Fibroblast of lung (primary cell): ENCODE data around the gene PAQR7. TPM values are rescaled to one million over a fixed set of nuclear protein-coding genes. Genes with fewer than 3 reads are reported as not detected.
A peak's percentile ranks its signal among the peaks of the same experiment; 100 is the strongest.

ENCODE experiments used
- DNase-seq, 2 donors: peaks; one replicate each; pipeline versions ENCODE4 v3.0.0 to v3.0.0-alpha.2; 2010; ENCODE audit warnings: low read depth in 2 of 2
- H2AFZ ChIP-seq: 2 replicates; pipeline ENCODE4 v1.5.1; 2012; ENCODE audit warnings: low read length, control low read depth, inconsistent platforms
- H3K27ac ChIP-seq: 2 replicates; pipeline ENCODE4 v1.5.1; 2011; ENCODE audit warnings: low read length, control low read depth; ENCODE audit not compliant: insufficient read depth
- H3K27me3 ChIP-seq: 2 replicates; pipeline ENCODE4 v1.5.1; 2011; ENCODE audit warnings: mild to moderate bottlenecking, low read length; ENCODE audit not compliant: control insufficient read depth, insufficient read depth
- H3K36me3 ChIP-seq: 2 replicates; pipeline ENCODE4 v1.5.1; 2011; ENCODE audit warnings: low read length; ENCODE audit not compliant: control insufficient read depth, insufficient read depth
- H3K4me1 ChIP-seq: 2 replicates; pipeline ENCODE4 v1.5.1; 2011; ENCODE audit warnings: low read length; ENCODE audit not compliant: control insufficient read depth, insufficient read depth; ENCODE audit errors: extremely low read depth
- H3K4me2 ChIP-seq: 2 replicates; pipeline ENCODE4 v1.5.1; 2011; ENCODE audit warnings: low read length, control low read depth; ENCODE audit not compliant: insufficient read depth; ENCODE audit errors: extremely low read depth
- H3K4me3 ChIP-seq, 4 experiments: fragments of 200-600 bp in 1 of 4; sonication (generic) in 1 of 4; replicated peaks in 1 of 4; 2 replicates each; pipeline ENCODE4 v1.5.1; 2011 to 2016; ENCODE audit warnings: low read length in 4 of 4, low read depth in 3 of 4, mild to moderate bottlenecking in 3 of 4, control low read depth in 2 of 4, inconsistent platforms in 1 of 4, mixed read lengths in 1 of 4; ENCODE audit not compliant: insufficient read depth in 1 of 4; ENCODE audit errors: control extremely low read depth in 1 of 4
- H3K79me2 ChIP-seq: 2 replicates; pipeline ENCODE4 v1.5.1; 2012; ENCODE audit warnings: mild to moderate bottlenecking, low read length, inconsistent platforms; ENCODE audit not compliant: control insufficient read depth, insufficient read depth
- H3K9ac ChIP-seq: 2 replicates; pipeline ENCODE4 v1.5.1; 2011; ENCODE audit warnings: mild to moderate bottlenecking, low read length, control low read depth; ENCODE audit not compliant: insufficient read depth
- H3K9me3 ChIP-seq: 2 replicates; pipeline ENCODE4 v1.5.1; 2012; ENCODE audit warnings: low read depth, low read length; ENCODE audit not compliant: control insufficient read depth, insufficient read depth
- H4K20me1 ChIP-seq: 2 replicates; pipeline ENCODE4 v1.5.1; 2011; ENCODE audit warnings: low read length; ENCODE audit not compliant: control insufficient read depth, insufficient read depth; ENCODE audit errors: extremely low read depth
- EZH2 ChIP-seq: IDR thresholded peaks from 2 replicates; pipeline ENCODE4 v1.5.1; 2012; ENCODE audit warnings: low read length, control low read depth, mild to moderate bottlenecking; ENCODE audit errors: missing control alignments
- polyA plus RNA-seq, 2 donors: library from polyadenylated mRNA; depleted of rRNA in 1 of 2; stranded (reverse) in 1 of 2; unstranded in 1 of 2; fragments of >200 nt; gene quantifications; 2 replicates each; pipeline ENCODE4 v1.2.1, GENCODE V29; 2011 to 2012; ENCODE audit warnings: missing spikeins in 1 of 2
- total RNA-seq: library from RNA; depleted of rRNA; stranded (reverse); fragments of >200 nt; gene quantifications from 2 replicates; pipeline ENCODE4 v1.2.1, GENCODE V29; 2014
- TF ChIP-seq, protein P1 (sequence below), 2 donors: IDR thresholded peaks in 1 of 2; conservative IDR thresholded peaks in 1 of 2; 1 replicate in 1 of 2; 2 replicates in 1 of 2; pipeline ENCODE4 v1.5.1; 2011 to 2012; ENCODE audit warnings: low read length in 2 of 2, control low read depth in 1 of 2, inconsistent platforms in 1 of 2, low read depth in 1 of 2, mild to moderate bottlenecking in 1 of 2

Gene PAQR7
- total and polyA plus RNA-seq, 2 donors (not counting 1 experiment from before 2014, with no cell fraction given), result 12.8 to 15.9 TPM

DNA sequence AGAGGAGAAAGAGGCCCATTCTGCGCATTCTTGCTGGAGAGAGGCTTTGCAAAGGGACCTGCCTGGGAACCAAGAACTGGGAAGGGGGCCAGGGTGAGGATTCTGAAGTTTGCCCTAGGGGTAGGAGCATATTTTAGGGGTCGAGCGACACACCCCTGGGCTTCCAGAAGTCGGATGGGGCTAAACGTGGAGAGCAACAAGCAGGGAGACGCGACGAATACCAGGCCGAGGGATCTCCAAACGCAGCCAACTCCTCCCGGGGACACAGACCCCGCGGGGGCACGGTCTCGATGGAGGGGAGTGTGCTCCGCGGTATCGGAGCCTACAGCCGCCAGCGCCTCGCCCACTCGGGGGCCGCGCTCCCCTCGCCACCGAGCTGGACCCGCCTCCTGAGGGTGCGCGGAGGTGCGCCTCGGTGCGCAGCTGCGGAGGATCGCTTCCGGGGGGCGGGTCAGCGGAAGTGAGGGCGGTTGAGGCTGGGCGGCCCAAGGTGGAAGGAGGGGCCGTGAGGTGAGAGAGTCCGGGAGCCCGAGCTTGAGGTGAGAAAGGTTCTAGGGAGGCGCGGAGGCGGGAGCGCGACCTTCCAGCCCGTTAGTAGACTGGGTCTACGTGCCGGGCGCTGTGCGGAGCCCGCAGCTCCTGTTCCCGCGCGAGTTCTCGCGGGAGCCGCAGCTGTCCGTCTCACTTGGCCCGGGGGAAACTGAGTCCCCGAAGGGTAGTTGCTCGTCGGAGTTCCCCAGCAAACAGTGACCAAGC is 55.8 kb downstream of the PAQR7 start, which contains the start of gene MTFR1L:
TSS of gene MTFR1L (plus strand) at position 464 of the 756 bp plus-strand sequence. CDS start 3,151 bp downstream, outside the sequence.
- Histone ChIP-seq H3K4me1 (peaks cover 15% of the 10 kb centered on the region), H3K9ac (peak within 1 kb of the TSS; percentile 92), H3K4me3 (peak within 1 kb of the TSS; percentile 74 to 90 (median 80)), H3K27me3 (no peaks in the 10 kb centered on the region), H3K27ac (peak within 1 kb of the TSS; percentile 83), H3K9me3 (no peaks in the 10 kb centered on the region), H4K20me1 (no peaks in the 10 kb centered on the region), H3K4me2 (peak within 1 kb of the TSS; percentile 93), H3K36me3 (no peaks in the 10 kb centered on the region), H3K79me2 (peaks cover 32% of the 10 kb centered on the region), H2AFZ (peak within 1 kb of the TSS; percentile 74)
- DNase-seq, result peak; percentile 65 to 77
- TF ChIP-seq, protein P1, sequence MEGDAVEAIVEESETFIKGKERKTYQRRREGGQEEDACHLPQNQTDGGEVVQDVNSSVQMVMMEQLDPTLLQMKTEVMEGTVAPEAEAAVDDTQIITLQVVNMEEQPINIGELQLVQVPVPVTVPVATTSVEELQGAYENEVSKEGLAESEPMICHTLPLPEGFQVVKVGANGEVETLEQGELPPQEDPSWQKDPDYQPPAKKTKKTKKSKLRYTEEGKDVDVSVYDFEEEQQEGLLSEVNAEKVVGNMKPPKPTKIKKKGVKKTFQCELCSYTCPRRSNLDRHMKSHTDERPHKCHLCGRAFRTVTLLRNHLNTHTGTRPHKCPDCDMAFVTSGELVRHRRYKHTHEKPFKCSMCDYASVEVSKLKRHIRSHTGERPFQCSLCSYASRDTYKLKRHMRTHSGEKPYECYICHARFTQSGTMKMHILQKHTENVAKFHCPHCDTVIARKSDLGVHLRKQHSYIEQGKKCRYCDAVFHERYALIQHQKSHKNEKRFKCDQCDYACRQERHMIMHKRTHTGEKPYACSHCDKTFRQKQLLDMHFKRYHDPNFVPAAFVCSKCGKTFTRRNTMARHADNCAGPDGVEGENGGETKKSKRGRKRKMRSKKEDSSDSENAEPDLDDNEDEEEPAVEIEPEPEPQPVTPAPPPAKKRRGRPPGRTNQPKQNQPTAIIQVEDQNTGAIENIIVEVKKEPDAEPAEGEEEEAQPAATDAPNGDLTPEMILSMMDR (conservative IDR thresholded peaks at IDR 0.05 in 1 of 2, IDR thresholded peaks at IDR 0.05 in 1 of 2; ENCODE audit: low read depth in 1 of 2, low read length in 2 of 2), result no peak
- TF ChIP-seq EZH2, result no peak

GRCh38 chr1:25818569-25818968 is 56.9 kb downstream of the PAQR7 start:
- no peak overlapping the region for H3K27ac ChIP-seq
- H3K4me2 ChIP-seq, result peak overlapping the region; percentile 85
- peaks cover 15% of the 10 kb centered on the region for H3K4me1 ChIP-seq
- H3K79me2 ChIP-seq, result peaks cover 32% of the 10 kb centered on the region
- H3K36me3 ChIP-seq, result peaks cover 8% of the 10 kb centered on the region
- no peaks in the 10 kb centered on the region for H4K20me1 ChIP-seq
- TF ChIP-seq, protein P1 (conservative IDR thresholded peaks at IDR 0.05 in 1 of 2, IDR thresholded peaks at IDR 0.05 in 1 of 2; ENCODE audit: low read depth in 1 of 2, low read length in 2 of 2), result no peak
- TF ChIP-seq EZH2, result no peak
- H3K4me3 ChIP-seq, result peak overlapping the region in 2 of 4 experiments; percentile 83 to 90
- no peaks in the 10 kb centered on the region for H3K9me3 ChIP-seq
- no peak overlapping the region for H3K9ac ChIP-seq
- no peaks in the 10 kb centered on the region for H3K27me3 ChIP-seq
- no peak for DNase-seq
- H2AFZ ChIP-seq, result no peak overlapping the region

DNA sequence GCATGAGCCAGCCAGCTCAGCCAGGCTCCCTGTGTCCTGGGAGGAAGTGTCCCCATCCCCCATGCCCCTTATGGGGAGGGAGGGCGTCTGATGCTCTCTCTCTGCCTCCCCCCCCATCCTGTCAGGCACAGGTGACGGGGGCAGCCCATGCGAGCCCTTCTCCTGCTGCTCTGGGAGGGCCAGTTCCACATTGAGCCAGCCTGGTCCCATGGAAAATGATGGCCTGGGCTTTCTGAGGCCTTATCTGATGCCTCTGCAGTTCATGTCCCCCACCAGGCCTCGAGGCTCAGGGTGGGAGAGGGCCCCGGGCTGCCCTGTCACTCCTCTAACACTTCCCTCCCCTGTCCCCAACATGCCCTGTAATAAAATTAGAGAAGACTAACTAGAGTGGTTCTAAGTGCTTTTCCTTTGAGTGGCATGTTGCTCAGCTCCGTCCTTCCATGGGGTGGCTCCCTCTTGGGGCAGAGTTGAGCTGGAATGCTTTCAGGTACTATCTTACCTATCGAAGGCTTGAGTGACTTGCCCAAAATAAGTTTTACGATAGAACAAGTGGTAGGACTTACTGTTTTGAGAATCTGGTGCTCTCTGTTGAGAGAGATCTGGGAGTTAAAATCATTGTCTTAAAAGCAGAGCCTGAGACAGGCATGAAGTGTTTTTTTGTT is 57.5 kb downstream of the PAQR7 start:
- peaks cover 15% of the 10 kb centered on the region for H3K4me1 ChIP-seq
- H3K79me2 ChIP-seq, result peaks cover 28% of the 10 kb centered on the region
- no peak overlapping the region for H2AFZ ChIP-seq
- H4K20me1 ChIP-seq, result no peaks in the 10 kb centered on the region
- H3K4me2 ChIP-seq, result no peak overlapping the region
- no peaks in the 10 kb centered on the region for H3K27me3 ChIP-seq
- no peak overlapping the region for H3K4me3 ChIP-seq
- DNase-seq, result no peak
- no peak overlapping the region for H3K27ac ChIP-seq
- H3K9ac ChIP-seq, result no peak overlapping the region
- no peak for TF ChIP-seq EZH2
- TF ChIP-seq, protein P1 (conservative IDR thresholded peaks at IDR 0.05 in 1 of 2, IDR thresholded peaks at IDR 0.05 in 1 of 2; ENCODE audit: low read depth in 1 of 2, low read length in 2 of 2), result peak in 1 of 2 donors; percentile 3
- H3K9me3 ChIP-seq, result no peaks in the 10 kb centered on the region
- H3K36me3 ChIP-seq, result peaks cover 10% of the 10 kb centered on the region
